Stimulated activated CD4-positive, alpha-beta T cell treated with anti-CD3 and anti-CD28 coated beads, Interleukin-4, amount 100 ng/mL, for 24 hours (primary cell): ENCODE data around the gene DDC.
"Not testable (repeated sequence)": the region's sequence is repeated elsewhere in the genome, so short reads cannot be mapped to it uniquely, and the experiment has no call there.

Experiments
- DNase-seq: peaks from one replicate; pipeline ENCODE4 v3.0.0-alpha.2; 2020

The DDC gene

GRCh38 chr7:50554431-50555322 is 10.5 kb downstream of the DDC start:
- no peak for DNase-seq

GRCh38 chr7:50553973-50554372 is 11.2 kb downstream of the DDC start:
- DNase-seq, result no peak

- DNase-seq, result no peak
Measured at GRCh38 chr7:50552921-50553320, 12.3 kb downstream of the DDC start.

GRCh38 chr7:50552139-50552538 is 13.1 kb downstream of the DDC start:
- DNase-seq, result no peak

- not testable (repeated sequence) for DNase-seq
Measured at GRCh38 chr7:50545613-50546012, 19.6 kb downstream of the DDC start.

- no peak for DNase-seq
Measured at GRCh38 chr7:50544992-50545391, 20.2 kb downstream of the DDC start.

- DNase-seq, result no peak
Measured at GRCh38 chr7:50543776-50544442, 21.3 kb downstream of the DDC start.

- no peak for DNase-seq
Measured at GRCh38 chr7:50542132-50542531, 23.1 kb downstream of the DDC start.

GRCh38 chr7:50540785-50541579 is 24.2 kb downstream of the DDC start:
- no peak for DNase-seq

GRCh38 chr7:50539725-50540124 is 25.5 kb downstream of the DDC start:
- DNase-seq, result no peak

GRCh38 chr7:50538478-50538877 is 26.7 kb downstream of the DDC start:
- no peak for DNase-seq

- no peak for DNase-seq
Measured at GRCh38 chr7:50537417-50537816, 27.8 kb downstream of the DDC start.

GRCh38 chr7:50535291-50535711 is 29.9 kb downstream of the DDC start:
- not testable (repeated sequence) for DNase-seq

GRCh38 chr7:50534690-50535290 is 30.4 kb downstream of the DDC start:
- DNase-seq, result peak; percentile 17

GRCh38 chr7:50533866-50534265 is 31.3 kb downstream of the DDC start:
- no peak for DNase-seq

- DNase-seq, result no peak
Measured at GRCh38 chr7:50531928-50532327, 33.3 kb downstream of the DDC start.

GRCh38 chr7:50531401-50531911 is 33.7 kb downstream of the DDC start:
- peak; percentile 31 for DNase-seq

- no peak for DNase-seq
Measured at GRCh38 chr7:50530766-50531165, 34.4 kb downstream of the DDC start.

- no peak for DNase-seq
Measured at GRCh38 chr7:50529093-50529862, 35.9 kb downstream of the DDC start.

- no peak for DNase-seq
Measured at GRCh38 chr7:50528266-50529092, 36.7 kb downstream of the DDC start.

- not testable (repeated sequence) for DNase-seq
Measured at GRCh38 chr7:50519350-50519749, 45.9 kb downstream of the DDC start.
